A549 (cell line): ENCODE results near the gene KIF26A. TPM values are rescaled to one million over a fixed set of nuclear protein-coding genes. Genes with fewer than 3 reads are reported as not detected.
A peak's percentile ranks its signal among the peaks of the same experiment; 100 is the strongest.

Experiments
- ATAC-seq, 2 experiments: fragments of 200-7000 bp in 1 of 2; fragments of >200 bp in 1 of 2; cut with Nextera tagmentation in 1 of 2; cut with Tn5 transposase in 1 of 2; 3 replicates each; pipeline versions ENCODE4 v1.8.0 to v1.9.1; 2018 to 2020; ENCODE audit warnings: mild to moderate bottlenecking in 1 of 2, moderate library complexity in 1 of 2
- CTCF ChIA-PET: fragments of 300-600 bp; sonication (Branson Sonifier 250); formaldehyde crosslinking; extraction: SDS; loops from one replicate; lab custom pipeline; 2021; ENCODE audit warnings: antibody characterized with exemption, inconsistent platforms; lab: Yijun Ruan, JAX
- POLR2A ChIA-PET: fragments of 350-600 bp; formaldehyde crosslinking; extraction: SDS; loops from one replicate; lab custom pipeline; 2021; ENCODE audit warnings: antibody characterized with exemption, inconsistent platforms; lab: Yijun Ruan, JAX
- DNase-seq, 2 experiments: peaks; one replicate each; pipeline versions ENCODE4 v3.0.0 to v3.0.0-alpha.2; 2011 to 2016; ENCODE audit warnings: low read depth in 1 of 2, low spot score in 1 of 2
- FAIRE-seq: peaks from 2 replicates; lab custom pipeline; 2011; peaks lifted over from hg19 to GRCh38; lab: Jason Lieb, UNC
- H3K27ac ChIP-seq, 2 experiments: fragments of >200 bp; sonication (Bioruptor Twin); formaldehyde crosslinking; 3 replicates each; pipeline ENCODE4 v1.5.1; 2016 to 2017
- H3K4me1 ChIP-seq: fragments of >200 bp; sonication (Bioruptor Twin); formaldehyde crosslinking; 3 replicates; pipeline ENCODE4 v1.6.1; 2016
- H3K4me2 ChIP-seq: fragments of >200 bp; sonication (Bioruptor Twin); formaldehyde crosslinking; 3 replicates; pipeline ENCODE4 v1.6.1; 2016
- H3K4me3 ChIP-seq: fragments of >200 bp; sonication (Bioruptor Twin); formaldehyde crosslinking; 3 replicates; pipeline ENCODE4 v1.5.1; 2016
- H3K9me3 ChIP-seq: fragments of >200 bp; sonication (Bioruptor Twin); formaldehyde crosslinking; 3 replicates; pipeline ENCODE4 v1.6.1; 2016
- EHF ChIP-seq: fragments of 250-450 bp; sonication (Bioruptor Pico); IDR thresholded peaks from 2 replicates; pipeline ENCODE4 v1.5.0; 2020; ENCODE audit warnings: mild to moderate bottlenecking
- FOSL2 ChIP-seq, 2 experiments: fragments of 450-650 bp in 1 of 2; fragments of >200 bp in 1 of 2; sonication (Bioruptor Twin) in 1 of 2; formaldehyde crosslinking; IDR thresholded peaks; 2 replicates each; pipeline versions ENCODE4 v1.5.0 to v1.6.1; 2016 to 2020; ENCODE audit warnings: mild to moderate bottlenecking in 1 of 2, moderate library complexity in 1 of 2
- HEYL ChIP-seq: fragments of 250-450 bp; sonication (Bioruptor Pico); IDR thresholded peaks from 2 replicates; pipeline ENCODE4 v1.8.0; 2021; ENCODE audit warnings: mild to moderate bottlenecking, moderate library complexity
- KDM5A ChIP-seq: fragments of 200-600 bp; sonication (generic); IDR thresholded peaks from 2 replicates; pipeline ENCODE4 v1.6.1; 2016; ENCODE audit warnings: antibody characterized with exemption, mild to moderate bottlenecking
- MAFK ChIP-seq: fragments of 450-650 bp; IDR thresholded peaks from 2 replicates; pipeline ENCODE4 v1.6.1; 2014; ENCODE audit not compliant: partially characterized antibody
- MYC ChIP-seq: IDR thresholded peaks from 2 replicates; pipeline ENCODE4 v1.6.1; 2012; ENCODE audit warnings: mild to moderate bottlenecking, inconsistent platforms, low read length, improper control_type of control experiment, borderline replicate concordance
- NFE2L2 ChIP-seq: fragments of 150-350 bp; conservative IDR thresholded peaks from 2 replicates; pipeline ENCODE4 v1.6.1; 2014; ENCODE audit warnings: low read length
- NPAS2 ChIP-seq: fragments of 250-450 bp; sonication (Bioruptor Pico); IDR thresholded peaks from 2 replicates; pipeline ENCODE4 v1.8.0; 2022; ENCODE audit warnings: mild to moderate bottlenecking, moderate library complexity, borderline replicate concordance
- PHF8 ChIP-seq: fragments of 200-600 bp; sonication (generic); IDR thresholded peaks from 2 replicates; pipeline ENCODE4 v1.6.1; 2016; ENCODE audit warnings: low read depth, mild to moderate bottlenecking, antibody characterized with exemption, moderate library complexity, borderline replicate concordance
- POLR2AphosphoS2 ChIP-seq: conservative IDR thresholded peaks from 2 replicates; pipeline ENCODE4 v1.6.1; 2012; ENCODE audit warnings: low read length, improper control_type of control experiment, inconsistent platforms
- RARB ChIP-seq: fragments of 250-450 bp; sonication (Bioruptor Pico); IDR thresholded peaks from 2 replicates; pipeline ENCODE4 v1.8.0; 2021; ENCODE audit warnings: mild to moderate bottlenecking, moderate library complexity
- RCOR1 ChIP-seq: fragments of 150-350 bp; IDR thresholded peaks from 2 replicates; pipeline ENCODE4 v1.6.1; 2014; ENCODE audit warnings: antibody characterized with exemption, low read length, low read depth
- REST ChIP-seq: fragments of 200-600 bp; sonication (generic); IDR thresholded peaks from 2 replicates; pipeline ENCODE4 v1.6.1; 2016; ENCODE audit warnings: antibody characterized with exemption, mild to moderate bottlenecking, moderate library complexity
- ZC3H11A ChIP-seq: fragments of 450-650 bp; IDR thresholded peaks from 2 replicates; pipeline ENCODE4 v1.6.1; 2014; ENCODE audit warnings: antibody characterized with exemption, mild to moderate bottlenecking
- ZNF302 ChIP-seq: fragments of 250-450 bp; sonication (Bioruptor Pico); IDR thresholded peaks from 2 replicates; pipeline ENCODE4 v1.9.0; 2021; ENCODE audit warnings: inconsistent platforms, mild to moderate bottlenecking, moderate library complexity
- ZSCAN20 ChIP-seq: fragments of 250-450 bp; sonication (Bioruptor Pico); IDR thresholded peaks from 2 replicates; pipeline ENCODE4 v1.8.0; 2022; ENCODE audit warnings: mild to moderate bottlenecking, moderate library complexity
- whole genome bisulfite sequencing: methylation state at CpG from one replicate; pipeline ENCODE4 v1.1.6; 2017; ENCODE audit errors: missing lambda C conversion rate; 5-methylcytosine and 5-hydroxymethylcytosine counted together
- polyA plus RNA-seq, 4 experiments: library from polyadenylated mRNA; depleted of rRNA in 3 of 4; stranded (reverse); fragments of >200 nt; fragmentation: RNase III in 1 of 4; extraction: RNeasy Plus Mini Kit Qiagen cat#74134 plus additional on column Dnase treatment in 1 of 4; gene quantifications; 2 replicates in 3 of 4; 3 replicates in 1 of 4; pipeline ENCODE4 v1.2.3, GENCODE V29; 2011 to 2017
- TF ChIP-seq, protein P1 (sequence below): fragments of 250-450 bp; sonication (Bioruptor Pico); IDR thresholded peaks from 2 replicates; pipeline ENCODE4 v1.5.0; 2020; ENCODE audit warnings: low read depth, mild to moderate bottlenecking, moderate library complexity
- TF ChIP-seq, protein P2 (sequence below): IDR thresholded peaks from 2 replicates; pipeline ENCODE4 v1.6.1; 2012; ENCODE audit warnings: low read depth, borderline replicate concordance
- TF ChIP-seq, protein P3 (sequence below): fragments of >200 bp; sonication (Bioruptor Twin); formaldehyde crosslinking; IDR thresholded peaks from 3 replicates; pipeline ENCODE4 v1.5.1; 2016
- TF ChIP-seq, protein P4 (sequence below): fragments of >200 bp; sonication (Bioruptor Twin); formaldehyde crosslinking; IDR thresholded peaks from 3 replicates; pipeline ENCODE4 v1.6.1; 2016

The KIF26A gene
- polyA plus RNA-seq, 2 of the 4 experiments (the other 2 are of a cell fraction), result 0.28 to 2.3 TPM

- Histone ChIP-seq H3K27ac (no peak overlapping the region), H3K4me3 (no peak overlapping the region), H3K4me2 (no peak overlapping the region), H3K4me1 (peaks cover 16% of the 10 kb centered on the region)
- POLR2A ChIA-PET, result no interaction called here
- FAIRE-seq, result no peak
- 25% methylated on average over 23 of the region's 23 CpGs for WGBS
- ATAC-seq, result no peak
- TF ChIP-seq HEYL (CRISPR knock-in tag) (no peak), ZC3H11A (no peak), MYC (no peak), NPAS2 (no peak), NFE2L2 (no peak)
- TF ChIP-seq, protein P1, sequence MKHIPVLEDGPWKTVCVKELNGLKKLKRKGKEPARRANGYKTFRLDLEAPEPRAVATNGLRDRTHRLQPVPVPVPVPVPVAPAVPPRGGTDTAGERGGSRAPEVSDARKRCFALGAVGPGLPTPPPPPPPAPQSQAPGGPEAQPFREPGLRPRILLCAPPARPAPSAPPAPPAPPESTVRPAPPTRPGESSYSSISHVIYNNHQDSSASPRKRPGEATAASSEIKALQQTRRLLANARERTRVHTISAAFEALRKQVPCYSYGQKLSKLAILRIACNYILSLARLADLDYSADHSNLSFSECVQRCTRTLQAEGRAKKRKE (CRISPR knock-in tag), result no peak
- TF ChIP-seq, all 56 proteins: peak for 0
- DNase-seq, result no peak
- CTCF ChIA-PET, result interaction anchor here (0.7 to 3.9 kb wide), 11 partner anchors 10 to 432 kb away, joined by 3 to 25 read pairs (median 4); no protein-coding TSS in a partner anchor
- H3K9me3 ChIP-seq, result peaks cover 30% of the 10 kb centered on the region
These were observed 6.2 kb upstream of the KIF26A start for GRCh38 chr14:104131968-104132732.

- Histone ChIP-seq H3K4me1 (peaks cover 19% of the 10 kb centered on the region), H3K4me3 (no peak overlapping the region), H3K9me3 (peaks cover 28% of the 10 kb centered on the region), H3K27ac (no peak overlapping the region), H3K4me2 (no peak overlapping the region)
- POLR2A ChIA-PET, result no interaction called here
- CTCF ChIA-PET, result interaction anchor here (0.8 to 3.9 kb wide), 6 partner anchors 14 to 507 kb away, joined by 3 to 25 read pairs (median 5); no protein-coding TSS in a partner anchor
- TF ChIP-seq REST (peak; percentile 72), ZSCAN20 (CRISPR knock-in tag) (no peak), EHF (CRISPR knock-in tag) (no peak), ZNF302 (no peak), RCOR1 (no peak)
- TF ChIP-seq, protein P2, sequence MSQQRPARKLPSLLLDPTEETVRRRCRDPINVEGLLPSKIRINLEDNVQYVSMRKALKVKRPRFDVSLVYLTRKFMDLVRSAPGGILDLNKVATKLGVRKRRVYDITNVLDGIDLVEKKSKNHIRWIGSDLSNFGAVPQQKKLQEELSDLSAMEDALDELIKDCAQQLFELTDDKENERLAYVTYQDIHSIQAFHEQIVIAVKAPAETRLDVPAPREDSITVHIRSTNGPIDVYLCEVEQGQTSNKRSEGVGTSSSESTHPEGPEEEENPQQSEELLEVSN, result no peak
- FAIRE-seq, result no peak
- no peak for DNase-seq
- WGBS, result 24% methylated on average over 7 of the region's 7 CpGs
- ATAC-seq, result no peak
These were observed 5.4 kb upstream of the KIF26A start for GRCh38 chr14:104132981-104133380.

GRCh38 chr14:104133496-104133895, 4.9 kb upstream of the KIF26A start:
- FAIRE-seq (no peak), DNase-seq (no peak), ATAC-seq (no peak)
- POLR2A ChIA-PET, result no interaction called here
- WGBS, result 45% methylated on average over 5 of the region's 9 CpGs
- Histone ChIP-seq H3K4me1 (peaks cover 19% of the 10 kb centered on the region), H3K4me3 (no peak overlapping the region), H3K9me3 (peaks cover 23% of the 10 kb centered on the region), H3K4me2 (no peak overlapping the region), H3K27ac (no peak overlapping the region)
- CTCF ChIA-PET, result interaction anchor here (0.8 to 3.9 kb wide), 6 partner anchors 14 to 507 kb away, joined by 3 to 25 read pairs (median 5); no protein-coding TSS in a partner anchor
- TF ChIP-seq HEYL (CRISPR knock-in tag) (no peak), FOSL2 (IDR thresholded peaks at IDR 0.05) (no peak), FOSL2 (CRISPR knock-in tag; IDR thresholded peaks at IDR 0.05) (no peak), EHF (CRISPR knock-in tag) (no peak), KDM5A (no peak), PHF8 (no peak), POLR2AphosphoS2 (no peak), MAFK (no peak), RARB (CRISPR knock-in tag) (no peak)
- TF ChIP-seq, protein P2, result no peak
- TF ChIP-seq, protein P3, sequence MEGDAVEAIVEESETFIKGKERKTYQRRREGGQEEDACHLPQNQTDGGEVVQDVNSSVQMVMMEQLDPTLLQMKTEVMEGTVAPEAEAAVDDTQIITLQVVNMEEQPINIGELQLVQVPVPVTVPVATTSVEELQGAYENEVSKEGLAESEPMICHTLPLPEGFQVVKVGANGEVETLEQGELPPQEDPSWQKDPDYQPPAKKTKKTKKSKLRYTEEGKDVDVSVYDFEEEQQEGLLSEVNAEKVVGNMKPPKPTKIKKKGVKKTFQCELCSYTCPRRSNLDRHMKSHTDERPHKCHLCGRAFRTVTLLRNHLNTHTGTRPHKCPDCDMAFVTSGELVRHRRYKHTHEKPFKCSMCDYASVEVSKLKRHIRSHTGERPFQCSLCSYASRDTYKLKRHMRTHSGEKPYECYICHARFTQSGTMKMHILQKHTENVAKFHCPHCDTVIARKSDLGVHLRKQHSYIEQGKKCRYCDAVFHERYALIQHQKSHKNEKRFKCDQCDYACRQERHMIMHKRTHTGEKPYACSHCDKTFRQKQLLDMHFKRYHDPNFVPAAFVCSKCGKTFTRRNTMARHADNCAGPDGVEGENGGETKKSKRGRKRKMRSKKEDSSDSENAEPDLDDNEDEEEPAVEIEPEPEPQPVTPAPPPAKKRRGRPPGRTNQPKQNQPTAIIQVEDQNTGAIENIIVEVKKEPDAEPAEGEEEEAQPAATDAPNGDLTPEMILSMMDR, result no peak
- TF ChIP-seq, protein P4, sequence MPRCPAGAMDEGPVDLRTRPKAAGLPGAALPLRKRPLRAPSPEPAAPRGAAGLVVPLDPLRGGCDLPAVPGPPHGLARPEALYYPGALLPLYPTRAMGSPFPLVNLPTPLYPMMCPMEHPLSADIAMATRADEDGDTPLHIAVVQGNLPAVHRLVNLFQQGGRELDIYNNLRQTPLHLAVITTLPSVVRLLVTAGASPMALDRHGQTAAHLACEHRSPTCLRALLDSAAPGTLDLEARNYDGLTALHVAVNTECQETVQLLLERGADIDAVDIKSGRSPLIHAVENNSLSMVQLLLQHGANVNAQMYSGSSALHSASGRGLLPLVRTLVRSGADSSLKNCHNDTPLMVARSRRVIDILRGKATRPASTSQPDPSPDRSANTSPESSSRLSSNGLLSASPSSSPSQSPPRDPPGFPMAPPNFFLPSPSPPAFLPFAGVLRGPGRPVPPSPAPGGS, result no peak
- TF ChIP-seq, protein P1 (CRISPR knock-in tag), result no peak
